Heart left ventricle (tissue), 16 donors: ENCODE measurements around the gene NARS2. TPM values are rescaled to one million over a fixed set of nuclear protein-coding genes. Genes with fewer than 3 reads are reported as not detected.
A peak's percentile ranks its signal among the peaks of the same experiment; 100 is the strongest.

Experiments used
- ATAC-seq, 4 donors: fragments of 200-7000 bp; cut with Tn5 transposase; one replicate each; pipeline ENCODE4 v1.9.1; 2020 to 2022; ENCODE audit warnings: moderate library complexity in 4 of 4, mild to moderate bottlenecking in 3 of 4, moderate number of reproducible peaks in 1 of 4
- DNase-seq, 5 donors: peaks; one replicate each; pipeline ENCODE4 v3.0.0-alpha.2; 2020
- H3K27ac ChIP-seq, 12 donors: fragments of 200-600 bp; sonication (generic) in 4 of 12; one replicate each; pipeline versions ENCODE4 v1.5.0 to v1.8.0; 2016 to 2022; ENCODE audit warnings: mild to moderate bottlenecking in 2 of 12
- H3K27me3 ChIP-seq, 9 donors: fragments of 200-600 bp; sonication (generic) in 2 of 9; one replicate each; pipeline versions ENCODE4 v1.5.1 to v1.8.0; 2016 to 2022; ENCODE audit warnings: mild to moderate bottlenecking in 3 of 9
- H3K36me3 ChIP-seq, 9 donors: fragments of 200-600 bp; sonication (generic) in 2 of 9; one replicate each; pipeline versions ENCODE4 v1.5.0 to v1.8.0; 2018 to 2022; ENCODE audit warnings: mild to moderate bottlenecking in 2 of 9
- H3K4me1 ChIP-seq, 12 donors: fragments of 200-600 bp; sonication (generic) in 4 of 12; one replicate each; pipeline versions ENCODE4 v1.5.0 to v1.8.0; 2016 to 2022; ENCODE audit warnings: mild to moderate bottlenecking in 3 of 12
- H3K4me3 ChIP-seq, 12 donors: fragments of 200-600 bp; sonication (generic) in 4 of 12; one replicate each; pipeline versions ENCODE4 v1.5.0 to v1.8.0; 2017 to 2022; ENCODE audit warnings: mild to moderate bottlenecking in 9 of 12, moderate library complexity in 4 of 12
- H3K9me3 ChIP-seq, 12 donors: fragments of 200-600 bp; sonication (generic) in 4 of 12; one replicate each; pipeline versions ENCODE4 v1.5.0 to v1.8.0; 2016 to 2022; ENCODE audit warnings: mild to moderate bottlenecking in 1 of 12
- CTCF ChIP-seq, 12 donors: fragments of 200-600 bp; sonication (generic) in 4 of 12; IDR thresholded peaks; one replicate each; pipeline versions ENCODE4 v1.5.0 to v1.8.0; 2018 to 2022; ENCODE audit warnings: antibody characterized with exemption in 12 of 12, mild to moderate bottlenecking in 5 of 12
- POLR2A ChIP-seq, 2 donors: fragments of 450-650 bp; IDR thresholded peaks; one replicate each; pipeline ENCODE4 v1.6.1; 2017; ENCODE audit warnings: antibody characterized with exemption in 2 of 2, mild to moderate bottlenecking in 2 of 2, moderate library complexity in 2 of 2
- WGBS, 4 donors: extraction: QIAGEN DNeasy Blood & Tissue Kit in 2 of 4; methylation state at CpG; one replicate each; pipeline versions ENCODE4 v1.1.5 to v1.1.7; 2013 to 2018; 5-methylcytosine and 5-hydroxymethylcytosine counted together
- intact Hi-C, 10 donors: fragments of 100-400 bp; cut with DNase I; formaldehyde crosslinking; loops; one replicate each; pipeline versions ENCODE4 v1.11.1 to v1.14.2; 2022
- polyA plus RNA-seq, 2 donors: library from polyadenylated mRNA; stranded (reverse); fragments of 200-250 nt; gene quantifications; one replicate each; pipeline ENCODE4 v1.2.3, GENCODE V29; 2013
- total RNA-seq, 9 donors: library from RNA; depleted of rRNA in 2 of 9; stranded (reverse); fragments of >200 nt in 2 of 9; fragmentation: NEBNext Ultra II Directional in 3 of 9; extraction: Animal tissue kit (Norgen Biotek cat#: 25700) in 3 of 9; gene quantifications; one replicate each; pipeline versions ENCODE4 v1.1.0 to v1.2.4, GENCODE V29; 2016 to 2023
- donor health status: ischemic (EF 13 %, LVEDD 7.1; RV severe dilation, severe dysfunction).
- donor health status: healthy with polysubstance abuse.
- donor health status: DM: no; HTN: yes; CAD: no.
- donor health status: DM: no; HTN: no; CAD: no.
- donor health status: ischemic (EF 25% LVEDD 6.9; RV normal size, moderate dysfunction).
- donor health status: ischemic (EF 25% LVEDD 5.7; RV mildly dilated, moderate dysfunction).
- donor health status: healthy.
- donor health status: DM: yes; HTN: yes; CAD: no.
- donor health status: ischemic (EF 35%, LVEDD 5.7; RV mildly dilated, moderate dysfunction).
- donor health status: nonischemic (EF 11% LVEDD 7.7; RV severe dilation, severe dysfunction).
- donor health status: DM: yes; HTN: yes; CAD: no.
- donor health status: PGD.
- donor health status: ischemic (EF 29% LVEDD 5.4; RV normal size, mild dysfunction).
- donor health status: nonischemic (EF 23%, LVEDD 6.1; RV moderate dilation, normal function).

The NARS2 gene
- total and polyA plus RNA-seq, 11 donors = 9.9 to 23.2 (median 15.8) TPM

GRCh38 chr11:78391424-78391823, 183.2 kb downstream of the NARS2 start:
- H3K27ac ChIP-seq = peak overlapping the region in 1 of 12 donors; percentile 50
- peaks cover 0 to 62% (median 30%) of the 10 kb centered on the region in 12 donors for H3K4me1 ChIP-seq
- intact Hi-C loops = no loop called here
- no peak overlapping the region for H3K4me3 ChIP-seq
- 75 to 100% (median 85%) methylated on average over 1 of the region's 1 CpG for WGBS, 4 donors
- ATAC-seq (no peak), DNase-seq (no peak)
- H3K36me3 ChIP-seq = peaks cover 0 to 6% (median 0%) of the 10 kb centered on the region in 9 donors
- TF ChIP-seq CTCF (IDR thresholded peaks at IDR 0.05) (no peak), POLR2A (IDR thresholded peaks at IDR 0.05) (no peak)
- no peaks in the 10 kb centered on the region for H3K27me3 ChIP-seq
- no peaks in the 10 kb centered on the region for H3K9me3 ChIP-seq

- Histone ChIP-seq H3K4me1 (peaks cover 0 to 59% (median 30%) of the 10 kb centered on the region in 12 donors), H3K27me3 (no peaks in the 10 kb centered on the region), H3K9me3 (peaks cover 0 to 1% (median 0%) of the 10 kb centered on the region in 12 donors), H3K27ac (peak overlapping the region in 1 of 12 donors; percentile 50), H3K4me3 (no peak overlapping the region), H3K36me3 (peaks cover 0 to 6% (median 0%) of the 10 kb centered on the region in 9 donors)
- WGBS, 4 donors = 61 to 80% (median 78%) methylated on average over 5 of the region's 5 CpGs
- intact Hi-C loops = no loop called here
- no peak for TF ChIP-seq CTCF (IDR thresholded peaks at IDR 0.05)
- TF ChIP-seq POLR2A (IDR thresholded peaks at IDR 0.05) = no peak
- DNase-seq (no peak), ATAC-seq (no peak)
Observed at GRCh38 chr11:78390809-78391208, 183.9 kb downstream of the NARS2 start.

GRCh38 chr11:78386215-78386941, 188.3 kb downstream of the NARS2 start:
- intact Hi-C loops = no loop called here
- H3K9me3 ChIP-seq = peaks cover 0 to 21% (median 0%) of the 10 kb centered on the region in 12 donors
- DNase-seq (no peak), ATAC-seq (no peak)
- H3K4me1 ChIP-seq = peaks cover 0 to 40% (median 26%) of the 10 kb centered on the region in 12 donors
- TF ChIP-seq CTCF (IDR thresholded peaks at IDR 0.05) = no peak
- TF ChIP-seq POLR2A (IDR thresholded peaks at IDR 0.05) = no peak
- 79 to 90% (median 85%) methylated on average over 3 of the region's 3 CpGs for WGBS, 4 donors
- H3K27me3 ChIP-seq = no peaks in the 10 kb centered on the region
- H3K27ac ChIP-seq = no peak overlapping the region
- peaks cover 0 to 18% (median 0%) of the 10 kb centered on the region in 9 donors for H3K36me3 ChIP-seq
- H3K4me3 ChIP-seq = no peak overlapping the region

Other genes with a start within 250 kb of the NARS2 start
- 10 to 100 TPM; 25.6 to 53.0 (median 32.0) TPM for gene GAB2, start 157.0 kb downstream of the NARS2 start, total RNA-seq
- gene GAB2, start 157.0 kb downstream of the NARS2 start, polyA plus RNA-seq = 10 to 100 TPM in 1 of 2 donors, 1 to 10 TPM in 1; 6.1 to 19.3 TPM